H1 (cell line): ENCODE data around the gene PLEKHG5. TPM values are rescaled to one million over a fixed set of nuclear protein-coding genes. Genes with fewer than 3 reads are reported as not detected.
"Not testable (repeated sequence)": the region's sequence is repeated elsewhere in the genome, so short reads cannot be mapped to it uniquely, and the experiment has no call there.

Experiments
- CTCF ChIA-PET: fragments of 300-600 bp; sonication (Branson Sonifier 250); formaldehyde crosslinking; loops from one replicate; lab custom pipeline; 2021; ENCODE audit not compliant: partially characterized antibody; lab: Charles Lee
- POLR2A ChIA-PET: fragments of 300-600 bp; sonication (Branson Sonifier 250); formaldehyde crosslinking; loops from one replicate; lab custom pipeline; 2021; ENCODE audit warnings: inconsistent platforms; ENCODE audit not compliant: partially characterized antibody; lab: Charles Lee
- DNase-seq, 2 experiments: peaks; one replicate each; pipeline versions ENCODE4 v3.0.0 to v3.0.0-alpha.2; 2010 to 2022; ENCODE audit warnings: low spot score in 2 of 2, low read depth in 1 of 2, mixed read lengths in 1 of 2
- FAIRE-seq: peaks from 2 replicates; lab custom pipeline; 2011; peaks lifted over from hg19 to GRCh38; lab: Jason Lieb, UNC
- H2AFZ ChIP-seq: 2 replicates; pipeline ENCODE4 v1.8.1; 2012; ENCODE audit warnings: low read length, inconsistent platforms
- H2AK5ac ChIP-seq: 2 replicates; pipeline ENCODE4 v1.6.1; 2013; ENCODE audit warnings: low read depth, low read length
- H2BK120ac ChIP-seq: replicated peaks from 2 replicates; pipeline ENCODE3; 2013; ENCODE audit warnings: low read depth, low read length, inconsistent platforms
- H2BK12ac ChIP-seq: 2 replicates; pipeline ENCODE4 v1.6.1; 2013; ENCODE audit warnings: low read depth, low read length
- H2BK15ac ChIP-seq: 2 replicates; pipeline ENCODE4 v1.6.1; 2013; ENCODE audit warnings: low read length
- H2BK20ac ChIP-seq: 2 replicates; pipeline ENCODE4 v1.6.1; 2013; ENCODE audit warnings: low read length
- H2BK5ac ChIP-seq: 2 replicates; pipeline ENCODE4 v1.6.1; 2013; ENCODE audit warnings: low read depth, low read length
- H3K14ac ChIP-seq: 2 replicates; pipeline ENCODE4 v1.6.1; 2013; ENCODE audit warnings: inconsistent platforms; ENCODE audit not compliant: insufficient read length
- H3K18ac ChIP-seq: 2 replicates; pipeline ENCODE4 v1.6.1; 2013; ENCODE audit warnings: low read length; ENCODE audit errors: extremely low read depth
- H3K23ac ChIP-seq: 2 replicates; pipeline ENCODE4 v1.6.1; 2013; ENCODE audit warnings: inconsistent platforms; ENCODE audit not compliant: insufficient read length
- H3K23me2 ChIP-seq: 2 replicates; pipeline ENCODE4 v1.6.1; 2013; ENCODE audit warnings: low read depth, low read length
- H3K27ac ChIP-seq: 2 replicates; pipeline ENCODE4 v1.6.1; 2011; ENCODE audit warnings: low read depth, low read length, inconsistent platforms
- H3K27me3 ChIP-seq, 4 experiments: replicated peaks in 1 of 4; 1 replicate in 1 of 4; 2 replicates in 3 of 4; pipeline versions ENCODE4 v1.6.1 to v1.8.1; 2011 to 2013; ENCODE audit warnings: low read length in 3 of 4, mild to moderate bottlenecking in 3 of 4, inconsistent platforms in 2 of 4, mixed read lengths in 2 of 4, moderate library complexity in 1 of 4; ENCODE audit not compliant: control insufficient read depth in 3 of 4, insufficient read depth in 3 of 4; ENCODE audit errors: extremely low read depth in 1 of 4
- H3K36me3 ChIP-seq, 4 experiments: 2 replicates each; pipeline versions ENCODE4 v1.6.1 to v1.8.1; 2011 to 2013; ENCODE audit warnings: mild to moderate bottlenecking in 4 of 4, low read length in 3 of 4, moderate library complexity in 2 of 4, control low read depth in 1 of 4, inconsistent platforms in 1 of 4; ENCODE audit not compliant: insufficient read depth in 4 of 4, control insufficient read depth in 2 of 4
- H3K4ac ChIP-seq: replicated peaks from 2 replicates; pipeline ENCODE3; 2013; ENCODE audit warnings: low read length, low read depth, mixed read lengths, inconsistent platforms; ENCODE audit not compliant: insufficient read length
- H3K4me1 ChIP-seq, 4 experiments: replicated peaks in 1 of 4; 1 replicate in 1 of 4; 2 replicates in 3 of 4; pipeline versions ENCODE4 v1.6.1 to v1.8.1; 2011 to 2013; ENCODE audit warnings: low read length in 3 of 4, inconsistent platforms in 2 of 4, mixed read lengths in 1 of 4; ENCODE audit not compliant: insufficient read depth in 4 of 4, control insufficient read depth in 3 of 4
- H3K4me2 ChIP-seq, 2 experiments: 2 replicates each; pipeline versions ENCODE4 v1.6.1 to v1.8.1; 2011 to 2013; ENCODE audit warnings: low read depth in 2 of 2, low read length in 2 of 2, control low read depth in 1 of 2, inconsistent platforms in 1 of 2, mild to moderate bottlenecking in 1 of 2; ENCODE audit not compliant: insufficient read depth in 1 of 2
- H3K4me3 ChIP-seq, 4 experiments: fragments of 200-600, 300-600 bp in 1 of 4; sonication (generic), shearing (Covaris generic), sonication (Bioruptor Twin) in 1 of 4; 2 replicates each; pipeline versions ENCODE4 v1.5.1 to v1.8.1; 2011 to 2016; ENCODE audit warnings: low read length in 4 of 4, low read depth in 3 of 4, control low read depth in 2 of 4, inconsistent platforms in 2 of 4, mild to moderate bottlenecking in 2 of 4, mixed read lengths in 1 of 4, moderate library complexity in 1 of 4; ENCODE audit not compliant: insufficient read depth in 2 of 4; ENCODE audit errors: extremely low read depth in 1 of 4
- H3K56ac ChIP-seq: replicated peaks from 2 replicates; pipeline ENCODE3; 2013; ENCODE audit warnings: low read depth, mild to moderate bottlenecking, mixed read lengths, low read length, inconsistent platforms; ENCODE audit not compliant: insufficient read length
- H3K79me1 ChIP-seq: 2 replicates; pipeline ENCODE4 v1.6.1; 2013; ENCODE audit warnings: low read depth, low read length, control low read depth
- H3K79me2 ChIP-seq, 2 experiments: 2 replicates each; pipeline versions ENCODE4 v1.6.1 to v1.8.1; 2012 to 2013; ENCODE audit warnings: low read length in 2 of 2, mild to moderate bottlenecking in 2 of 2, inconsistent platforms in 1 of 2; ENCODE audit not compliant: insufficient read depth in 2 of 2, control insufficient read depth in 1 of 2
- H3K9ac ChIP-seq, 4 experiments: replicated peaks in 1 of 4; 1 replicate in 1 of 4; 2 replicates in 3 of 4; pipeline versions ENCODE4 v1.6.1 to v1.8.1; 2011 to 2013; ENCODE audit warnings: low read depth in 3 of 4, low read length in 3 of 4, control low read depth in 2 of 4, mild to moderate bottlenecking in 2 of 4, moderate library complexity in 2 of 4, inconsistent platforms in 1 of 4; ENCODE audit errors: extremely low read depth in 1 of 4
- H3K9me3 ChIP-seq, 2 experiments: 2 replicates each; pipeline versions ENCODE4 v1.6.1 to v1.8.1; 2012 to 2013; ENCODE audit warnings: mild to moderate bottlenecking in 2 of 2, moderate library complexity in 2 of 2, control low read depth in 1 of 2, inconsistent platforms in 1 of 2, low read depth in 1 of 2, low read length in 1 of 2, mixed read lengths in 1 of 2; ENCODE audit not compliant: insufficient read depth in 2 of 2
- H4K20me1 ChIP-seq, 2 experiments: replicated peaks in 1 of 2; 2 replicates each; pipeline versions ENCODE3 to v1.8.1; 2011 to 2013; ENCODE audit warnings: inconsistent platforms in 2 of 2, low read length in 2 of 2, mild to moderate bottlenecking in 1 of 2; ENCODE audit not compliant: insufficient read depth in 2 of 2, control insufficient read depth in 1 of 2
- H4K5ac ChIP-seq: 2 replicates; pipeline ENCODE4 v1.6.1; 2013; ENCODE audit warnings: low read length, low read depth, mixed read lengths, inconsistent platforms; ENCODE audit not compliant: insufficient read length
- H4K8ac ChIP-seq: 2 replicates; pipeline ENCODE4 v1.8.0; 2013; ENCODE audit warnings: mild to moderate bottlenecking, moderate library complexity, low read length, inconsistent platforms; ENCODE audit not compliant: insufficient read depth; ENCODE audit errors: extremely low read depth
- H4K91ac ChIP-seq: replicated peaks from 2 replicates; pipeline ENCODE3; 2013; ENCODE audit warnings: low read length, mixed read lengths, inconsistent platforms; ENCODE audit not compliant: insufficient read length
- BACH1 ChIP-seq: IDR thresholded peaks from 2 replicates; pipeline ENCODE4 v1.6.1; 2012; ENCODE audit warnings: low read length, improper control_type of control experiment
- CTCF ChIP-seq, 3 experiments: IDR thresholded peaks; 1 replicate in 2 of 3; 2 replicates in 1 of 3; pipeline versions ENCODE4 v1.5.1 to v1.6.1; 2011; ENCODE audit warnings: low read length in 3 of 3, mild to moderate bottlenecking in 3 of 3, inconsistent platforms in 2 of 3, low read depth in 1 of 3, moderate library complexity in 1 of 3; ENCODE audit not compliant: insufficient read depth in 1 of 3; ENCODE audit errors: control extremely low read depth in 1 of 3
- SAP30 ChIP-seq: fragments of 300-600 bp; sonication (generic); IDR thresholded peaks from 2 replicates; pipeline ENCODE4 v1.7.1; 2012; ENCODE audit warnings: low read length, moderate library complexity, mild to moderate bottlenecking, inconsistent platforms; ENCODE audit not compliant: insufficient read depth, insufficient replicate concordance
- SP1 ChIP-seq: IDR thresholded peaks from 2 replicates; pipeline ENCODE4 v1.6.1; 2011; ENCODE audit warnings: low read depth, low read length
- SRF ChIP-seq: IDR thresholded peaks from 2 replicates; pipeline ENCODE4 v1.6.1; 2011; ENCODE audit warnings: mild to moderate bottlenecking, low read depth, low read length, moderate library complexity
- WGBS, 2 experiments: shearing (Covaris generic) in 1 of 2; methylation state at CpG; one replicate each; pipeline versions ENCODE4 v1.1.6 to v1.1.7; 2013 to 2015; ENCODE audit warnings: low lambda C conversion rate in 2 of 2, mixed read lengths in 2 of 2, inconsistent platforms in 1 of 2, low coverage in 1 of 2, missing lambda C conversion rate in 1 of 2; ENCODE audit not compliant: insufficient replicate concordance in 2 of 2, insufficient coverage in 1 of 2, insufficient read length in 1 of 2; ENCODE audit errors: extremely low coverage in 1 of 2, missing lambda C conversion rate in 1 of 2; 5-methylcytosine and 5-hydroxymethylcytosine counted together
- polyA plus RNA-seq, 7 experiments: library from polyadenylated mRNA; depleted of rRNA in 3 of 7; stranded (reverse) in 5 of 7; unstranded in 2 of 7; fragments of >200 nt in 5 of 7; fragments of 200-250 nt in 2 of 7; gene quantifications; 1 replicate in 5 of 7; 2 replicates in 1 of 7; 4 replicates in 1 of 7; pipeline versions ENCODE4 v1.2.1 to v1.2.3, GENCODE V29; 2011 to 2013; ENCODE audit warnings: missing spikeins in 2 of 7, mixed read lengths in 2 of 7
- total RNA-seq: library from RNA; stranded (reverse); fragmentation: NEBNext Ultra II Directional; extraction: Animal tissue kit (Norgen Biotek cat#: 25700); gene quantifications from 2 replicates; pipeline ENCODE4 v1.2.1, GENCODE V29; 2021
- TF ChIP-seq, protein P1 (sequence below): IDR thresholded peaks from 2 replicates; pipeline ENCODE4 v1.6.1; 2011; ENCODE audit warnings: low read length, improper control_type of control experiment

PLEKHG5 gene
- total and polyA plus RNA-seq, 2 of the 8 experiments (the other 6 are each of a cell fraction or from before 2014, with no cell fraction given), result 10.4 to 13.8 TPM

- TF ChIP-seq, protein P1, sequence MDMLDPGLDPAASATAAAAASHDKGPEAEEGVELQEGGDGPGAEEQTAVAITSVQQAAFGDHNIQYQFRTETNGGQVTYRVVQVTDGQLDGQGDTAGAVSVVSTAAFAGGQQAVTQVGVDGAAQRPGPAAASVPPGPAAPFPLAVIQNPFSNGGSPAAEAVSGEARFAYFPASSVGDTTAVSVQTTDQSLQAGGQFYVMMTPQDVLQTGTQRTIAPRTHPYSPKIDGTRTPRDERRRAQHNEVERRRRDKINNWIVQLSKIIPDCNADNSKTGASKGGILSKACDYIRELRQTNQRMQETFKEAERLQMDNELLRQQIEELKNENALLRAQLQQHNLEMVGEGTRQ, result no peak
- TF ChIP-seq SRF, result no peak
- TF ChIP-seq BACH1, result no peak
- no peak for TF ChIP-seq SAP30
- no peak for TF ChIP-seq CTCF (IDR thresholded peaks at IDR 0.05; ENCODE audit: control extremely low read depth in 1 of 3, insufficient read depth in 1 of 3, low read depth in 1 of 3, low read length in 3 of 3)
- no peak for TF ChIP-seq SP1
- TF ChIP-seq, all 59 proteins: peak for 0
Observed at GRCh38 chr1:6446665-6447015, 44.8 kb downstream of the PLEKHG5 start (continued).

DNA sequence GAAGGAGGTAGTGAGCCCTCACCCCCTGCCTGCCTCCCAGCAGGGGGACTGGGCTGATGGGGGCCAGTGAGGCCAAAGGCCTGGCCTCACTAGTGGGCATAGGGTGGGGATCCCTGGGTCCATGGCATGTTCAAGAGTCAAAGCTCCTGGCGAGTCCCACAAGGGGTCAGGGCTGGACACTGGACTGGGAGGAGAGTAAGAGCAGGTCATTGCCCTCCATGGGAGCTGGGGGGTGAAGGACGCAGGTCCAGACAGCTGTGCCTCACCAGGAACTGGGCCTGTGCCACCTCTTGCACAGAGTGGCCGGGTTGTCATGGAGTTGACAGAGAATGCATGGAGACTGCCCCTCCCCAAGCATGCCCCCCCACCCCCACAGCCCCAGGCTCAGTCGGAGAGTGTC is 45.5 kb downstream of the PLEKHG5 start:
- H2BK5ac ChIP-seq, H3K27ac ChIP-seq, H3K56ac ChIP-seq, H4K20me1 ChIP-seq, H4K5ac ChIP-seq, H3K36me3 ChIP-seq, H3K4me3 ChIP-seq, H3K79me1 ChIP-seq, H4K91ac ChIP-seq, H4K8ac ChIP-seq, FAIRE-seq, H3K18ac ChIP-seq, H3K9me3 ChIP-seq, H3K4me2 ChIP-seq, H3K9ac ChIP-seq, H2AK5ac ChIP-seq, H2BK15ac ChIP-seq, H3K79me2 ChIP-seq, H3K23ac ChIP-seq, DNase-seq, H2AFZ ChIP-seq, H2BK120ac ChIP-seq, H3K4ac ChIP-seq, H2BK20ac ChIP-seq, H3K14ac ChIP-seq: not testable (repeated sequence)
- ChIA-PET CTCF (interaction anchor here (0.7 to 18.8 kb wide), 13 partner anchors 7 to 206 kb away, joined by 3 to 321 read pairs (median 4); partner anchors contain the start of genes HES2 and PLEKHG5), POLR2A (interaction anchor here (1.0 to 12.2 kb wide), 2 partner anchors 18 to 25 kb away, joined by 3 to 123 read pairs; partner anchors contain the start of gene TNFRSF25)
- 90% methylated on average over 4 of the region's 4 CpGs; no CpG with 5 or more reads in 1 of the 2 experiments for WGBS, 2 experiments
- peaks cover 3 to 28% (median 16%) of the 10 kb centered on the region in 4 experiments for H3K4me1 ChIP-seq
- peaks cover 0 to 14% (median 9%) of the 10 kb centered on the region in 4 experiments; a peak in 5 of 7 replicates for H3K27me3 ChIP-seq
- peaks cover 11% of the 10 kb centered on the region; the same call in 1 of the 2 replicates for H3K23me2 ChIP-seq
- H2BK12ac ChIP-seq, result 0 out of 2 replicates have a peak overlapping the region, but pooled peaks have one; percentile 80
